HFF-Myc (cell line): ENCODE measurements around the gene PCDHB13.

ENCODE experiments used
- DNase-seq: peaks from one replicate; pipeline ENCODE4 v3.0.0-alpha.2; 2011; ENCODE audit warnings: low read depth; ENCODE audit errors: extremely low read depth
- H3K4me3 ChIP-seq: replicated peaks from 2 replicates; pipeline ENCODE4 v1.5.1; 2011; ENCODE audit warnings: low read depth, mild to moderate bottlenecking, control low read depth, low read length
- CTCF ChIP-seq: IDR thresholded peaks from 2 replicates; pipeline ENCODE4 v1.5.1; 2012; ENCODE audit warnings: mild to moderate bottlenecking, low read depth, low read length, control low read depth; ENCODE audit errors: missing control alignments

PCDHB13 gene

GRCh38 chr5:141260458-141261237 is 46.9 kb downstream of the PCDHB13 start:
- TF ChIP-seq CTCF, result no peak
- H3K4me3 ChIP-seq, result no peak overlapping the region
- no peak for DNase-seq

GRCh38 chr5:141261238-141261546 is 47.5 kb downstream of the PCDHB13 start:
- H3K4me3 ChIP-seq, result no peak overlapping the region
- TF ChIP-seq CTCF, result no peak

More at GRCh38 chr5:141261238-141261546, 47.5 kb downstream of the PCDHB13 start:
- DNase-seq, result no peak
